ENCODE results near the gene BRD9.
"Not testable (repeated sequence)": the region's sequence is repeated elsewhere in the genome, so short reads cannot be mapped to it uniquely, and the experiment has no call there.

BRD9 gene

DNA sequence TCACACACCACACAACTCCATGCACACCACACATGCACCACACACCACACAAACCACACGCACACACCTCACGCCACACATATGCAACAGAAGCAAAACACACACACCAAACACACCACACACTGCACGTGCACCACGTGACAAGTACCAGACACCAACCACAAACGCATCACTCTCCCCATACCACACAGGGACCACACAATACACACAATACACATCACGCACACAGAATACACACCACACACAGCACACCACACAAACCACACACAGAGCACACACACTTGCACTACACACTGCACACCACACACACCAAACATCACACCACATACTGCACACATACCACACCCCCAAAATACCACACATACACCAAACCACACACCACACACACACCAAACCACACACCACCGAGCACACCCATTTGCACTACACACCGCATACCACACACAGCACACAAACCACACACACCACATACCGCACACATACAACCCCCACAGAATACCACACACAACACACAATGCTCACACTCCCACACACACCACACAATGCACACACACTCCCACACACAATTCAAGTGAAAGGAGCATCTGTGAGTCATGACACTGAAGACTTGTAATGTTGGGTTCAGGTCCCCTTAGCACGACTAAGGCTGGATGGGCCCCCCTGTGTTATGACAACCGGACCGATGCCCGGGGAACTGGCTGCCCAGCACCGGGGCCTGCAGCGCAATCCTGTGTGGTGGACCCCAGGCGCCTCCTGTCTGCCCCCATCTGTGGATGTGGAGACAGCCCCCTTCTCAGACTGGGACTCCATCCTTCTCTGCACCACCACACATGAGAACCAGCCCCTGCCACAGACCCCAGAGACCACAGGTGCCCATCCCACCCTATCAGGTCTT, 35.8 kb downstream of the BRD9 start:
- DNase-seq (ENCODE audit: low spot score): no peak

DNA sequence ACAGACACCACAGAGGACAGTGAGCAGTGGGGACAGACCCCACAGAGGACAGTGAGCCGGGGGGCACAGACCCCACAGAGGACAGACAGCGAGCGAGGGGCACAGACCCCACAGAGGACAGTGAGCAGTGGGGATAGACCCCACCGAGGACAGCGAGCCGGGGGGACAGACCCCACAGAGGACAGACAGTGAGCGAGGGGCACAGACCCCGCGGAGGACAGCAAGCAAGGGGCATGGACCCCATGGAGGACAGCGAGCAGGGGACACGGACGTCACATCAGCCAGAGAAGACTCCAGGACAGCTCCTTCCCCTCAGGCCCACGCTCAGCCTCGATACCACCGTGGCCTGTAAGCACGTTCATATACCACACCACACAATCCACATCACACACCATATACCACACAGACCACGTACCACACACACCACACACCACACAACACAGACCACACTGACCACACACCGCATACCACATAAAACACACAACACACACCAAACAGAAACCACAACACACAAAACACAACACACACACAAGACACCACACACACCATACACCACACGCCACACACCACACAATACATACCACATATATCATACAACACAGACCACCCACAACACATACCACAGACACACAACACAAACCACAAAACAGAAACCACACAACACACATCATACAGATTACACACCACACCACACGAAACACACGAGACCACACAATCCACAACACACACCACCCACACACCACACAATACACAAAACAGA, 36.6 kb downstream of the BRD9 start:
- DNase-seq (ENCODE audit: low spot score): no peak

DNA sequence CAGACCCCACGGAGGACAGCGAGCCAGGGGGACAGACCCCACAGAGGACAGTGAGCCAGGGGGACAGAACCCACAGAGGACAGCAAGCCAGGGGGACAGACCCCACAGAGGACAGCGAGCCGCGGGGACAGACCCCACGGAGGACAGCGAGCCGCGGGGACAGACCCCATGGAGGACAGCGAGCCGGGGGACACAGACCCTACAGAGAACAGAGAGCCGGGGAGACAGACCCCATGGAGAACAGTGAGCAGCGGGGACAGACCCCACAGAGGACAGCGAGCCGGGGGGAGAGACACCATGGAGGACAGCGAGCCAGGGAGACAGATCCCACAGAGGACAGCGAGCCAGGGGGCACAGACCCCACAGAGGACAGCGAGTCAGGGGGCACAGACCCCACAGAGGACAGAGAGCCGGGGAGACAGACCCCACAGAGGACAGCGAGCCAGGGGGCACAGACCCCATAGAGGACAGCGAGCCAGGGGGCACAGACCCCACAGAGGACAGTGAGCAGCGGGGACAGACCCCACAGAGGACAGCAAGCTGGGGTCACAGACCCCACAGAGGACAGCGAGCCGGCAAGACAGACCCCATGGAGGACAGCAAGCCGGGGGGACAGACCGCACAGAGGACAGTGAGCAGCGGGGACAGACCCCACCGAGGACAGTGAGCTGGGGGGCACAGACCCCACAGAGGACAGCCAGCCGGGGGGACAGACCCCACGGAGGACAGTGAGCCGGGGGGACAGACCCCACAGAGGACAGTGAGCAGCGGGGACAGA, 37.4 kb downstream of the BRD9 start:
- no peak for DNase-seq (ENCODE audit: low spot score)

DNA sequence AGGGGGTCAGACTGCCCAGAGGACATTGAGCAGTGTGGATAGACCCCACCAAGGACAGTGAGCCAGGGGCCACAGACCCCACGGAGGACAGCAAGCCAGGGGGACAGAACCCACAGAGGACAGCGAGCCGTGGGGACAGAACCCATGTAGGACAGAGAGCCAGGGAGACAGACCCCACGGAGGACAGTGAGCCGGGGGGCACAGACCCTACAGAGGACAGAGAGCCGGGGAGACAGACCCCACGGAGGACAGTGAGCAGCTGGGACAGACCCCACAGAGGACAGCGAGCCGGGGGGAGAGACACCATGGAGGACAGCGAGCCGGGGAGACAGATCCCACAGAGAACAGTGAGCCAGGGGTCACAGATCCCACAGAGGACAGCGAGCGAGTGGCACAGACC, 38.4 kb downstream of the BRD9 start:
- no peak for DNase-seq (ENCODE audit: low spot score)

DNA sequence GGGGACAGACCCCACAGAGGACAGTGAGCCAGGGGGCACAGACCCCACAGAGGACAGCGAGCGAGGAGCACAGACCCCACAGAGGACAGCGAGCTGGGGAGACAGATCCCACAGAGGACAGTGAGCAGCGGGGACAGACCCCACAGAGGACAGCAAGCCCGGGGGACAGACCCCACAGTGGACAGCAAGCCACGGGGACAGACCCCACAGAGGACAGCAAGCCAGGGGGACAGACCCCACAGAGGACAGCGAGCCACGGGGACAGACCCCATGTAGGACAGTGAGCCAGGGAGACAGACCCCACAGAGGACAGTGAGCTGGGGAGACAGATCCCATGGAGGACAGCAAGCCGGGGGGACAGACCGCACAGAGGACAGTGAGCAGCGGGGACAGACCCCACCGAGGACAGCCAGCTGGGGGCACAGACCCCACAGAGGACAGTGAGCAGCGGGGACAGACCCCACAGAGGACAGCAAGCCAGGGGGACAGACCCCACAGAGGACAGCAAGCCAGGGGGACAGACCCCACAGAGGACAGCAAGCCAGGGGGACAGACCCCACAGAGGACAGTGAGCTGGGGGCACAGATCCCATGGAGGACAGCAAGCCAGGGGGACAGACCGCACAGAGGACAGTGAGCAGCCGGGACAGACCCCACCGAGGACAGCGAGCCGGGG, 39.0 kb downstream of the BRD9 start:
- DNase-seq (ENCODE audit: low spot score): not testable (repeated sequence)

DNA sequence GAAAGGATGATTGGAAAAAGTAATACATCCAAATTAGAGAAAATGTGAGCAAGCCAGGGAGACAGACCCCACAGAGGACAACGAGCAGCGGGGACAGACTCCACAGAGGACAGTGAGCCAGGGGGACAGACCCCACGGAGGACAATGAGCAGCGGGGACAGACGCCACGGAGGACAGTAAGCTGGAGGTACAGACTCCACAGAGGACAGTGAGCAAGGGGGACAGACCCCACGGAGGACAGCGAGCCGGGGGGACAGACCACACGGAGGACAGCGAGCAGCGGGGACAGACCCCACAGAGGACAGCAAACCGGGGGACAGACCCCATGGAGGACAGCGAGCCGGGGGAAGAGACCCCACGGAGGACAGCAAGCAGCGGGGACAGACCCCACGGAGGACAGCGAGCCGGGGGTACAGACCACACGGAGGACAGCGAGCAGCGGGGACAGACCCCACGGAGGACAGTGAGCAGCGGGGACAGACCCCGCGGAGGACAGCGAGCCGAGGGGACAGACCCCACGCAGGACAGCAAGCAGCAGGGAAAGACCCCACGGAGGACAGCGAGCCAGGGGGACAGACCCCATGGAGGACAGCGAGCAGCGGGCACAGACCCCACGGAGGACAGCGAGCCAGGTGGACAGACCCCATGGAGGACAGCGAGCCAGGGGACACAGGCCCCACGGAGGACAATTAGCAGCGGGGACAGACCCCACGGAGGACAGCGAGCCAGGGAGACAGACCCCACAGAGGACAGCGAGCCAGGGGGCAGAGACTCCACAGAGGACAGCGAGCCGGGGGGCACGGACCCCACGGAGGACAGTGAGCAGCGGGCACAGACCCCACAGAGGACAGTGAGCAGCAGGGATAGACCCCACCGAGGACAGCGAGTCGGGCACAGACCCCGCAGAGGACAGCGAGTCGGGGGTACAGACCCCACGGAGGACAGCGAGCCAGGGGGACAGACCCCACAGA, 39.9 kb downstream of the BRD9 start:
- no peak for DNase-seq (ENCODE audit: low spot score)

DNA sequence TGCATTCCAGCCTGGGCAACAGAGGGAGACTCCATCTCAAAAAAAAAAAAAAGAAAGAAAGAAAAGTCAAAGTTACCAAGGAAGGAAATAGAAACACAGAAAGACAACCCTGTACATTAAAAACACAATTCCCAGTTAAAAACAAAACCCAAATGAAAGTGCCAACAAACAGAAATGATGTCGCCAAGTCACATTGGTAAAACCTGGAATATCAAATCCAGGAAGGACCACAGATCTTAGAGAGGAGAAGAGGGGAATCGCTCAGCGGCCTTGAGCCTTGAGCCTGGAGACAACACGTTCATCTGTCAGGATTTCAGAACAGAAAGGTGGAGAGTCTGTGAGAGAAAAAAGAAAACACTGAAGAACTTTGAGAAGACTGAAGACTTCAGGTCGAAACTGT, 40.6 kb downstream of the BRD9 start:
- no peak for DNase-seq (ENCODE audit: low spot score)

DNA sequence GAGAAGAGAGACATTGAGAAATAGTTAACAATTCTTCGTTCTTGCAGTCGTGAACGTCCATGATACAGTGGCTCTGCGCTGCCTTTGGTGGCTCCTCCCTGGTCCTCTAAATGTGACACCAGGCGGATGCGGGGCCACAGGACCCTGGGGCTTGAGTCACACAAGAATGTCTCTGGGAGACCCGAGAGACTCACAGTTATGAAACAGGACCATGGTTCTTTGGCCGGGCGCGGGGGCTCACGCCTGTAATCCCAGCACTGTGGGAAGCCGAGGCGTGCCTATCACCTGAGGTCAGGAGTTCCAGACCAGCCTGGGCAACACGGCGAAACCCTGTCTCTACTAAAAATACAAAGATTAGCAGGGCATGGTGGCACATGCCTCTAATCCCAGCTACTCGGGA, 41.0 kb downstream of the BRD9 start:
- no peak for DNase-seq (ENCODE audit: low spot score)

DNA sequence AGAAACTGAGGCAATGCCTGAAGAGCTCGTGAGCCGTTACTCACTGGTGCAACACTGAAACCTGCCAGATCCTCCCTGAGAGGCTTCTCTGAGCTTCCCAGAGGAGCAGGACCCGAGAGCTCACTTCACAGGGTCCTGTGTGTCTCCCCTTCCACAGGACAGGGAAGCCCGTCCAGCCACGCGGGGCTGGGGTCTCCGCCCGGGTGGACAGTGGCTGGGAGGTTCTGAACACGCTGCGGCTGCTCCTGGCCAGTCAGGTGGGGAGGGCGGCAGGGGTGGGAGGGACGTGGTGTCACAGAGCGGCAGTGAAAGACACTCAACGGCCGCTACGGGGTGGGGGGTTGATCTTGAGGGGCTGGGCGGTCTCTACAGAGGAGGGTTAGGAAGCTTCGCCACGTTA, 41.5 kb downstream of the BRD9 start:
- DNase-seq (ENCODE audit: low spot score): no peak

DNA sequence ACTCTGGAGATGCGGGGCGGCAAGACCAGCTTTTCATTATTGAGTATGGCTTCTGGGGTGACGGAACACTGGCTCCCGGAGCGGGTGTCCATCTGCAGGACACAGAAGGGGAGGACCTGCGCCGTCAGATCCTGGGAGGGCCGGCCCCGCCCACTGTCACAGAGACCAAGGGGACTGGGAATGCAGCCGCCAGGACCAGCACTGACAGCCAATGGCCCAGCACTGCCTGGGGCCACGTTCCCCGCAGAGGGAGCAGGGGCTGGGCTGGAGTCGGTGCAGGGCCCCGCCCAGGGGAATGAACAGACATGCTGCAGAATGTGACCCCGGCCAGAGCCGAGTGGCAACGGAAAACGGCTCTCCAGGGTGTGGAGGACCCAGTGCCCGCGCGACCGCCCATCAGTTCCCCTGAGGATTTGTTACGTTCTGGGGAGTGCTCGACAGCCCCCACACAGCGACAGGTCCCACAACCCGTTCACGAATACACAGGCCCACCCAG, 42.0 kb downstream of the BRD9 start, which contains the start of gene ZDHHC11:
TSS of gene ZDHHC11 (minus strand) at position 476 of the 496 bp plus-strand sequence. CDS start at position 92, 384 bp downstream.
- no peak for DNase-seq (ENCODE audit: low spot score)

DNA sequence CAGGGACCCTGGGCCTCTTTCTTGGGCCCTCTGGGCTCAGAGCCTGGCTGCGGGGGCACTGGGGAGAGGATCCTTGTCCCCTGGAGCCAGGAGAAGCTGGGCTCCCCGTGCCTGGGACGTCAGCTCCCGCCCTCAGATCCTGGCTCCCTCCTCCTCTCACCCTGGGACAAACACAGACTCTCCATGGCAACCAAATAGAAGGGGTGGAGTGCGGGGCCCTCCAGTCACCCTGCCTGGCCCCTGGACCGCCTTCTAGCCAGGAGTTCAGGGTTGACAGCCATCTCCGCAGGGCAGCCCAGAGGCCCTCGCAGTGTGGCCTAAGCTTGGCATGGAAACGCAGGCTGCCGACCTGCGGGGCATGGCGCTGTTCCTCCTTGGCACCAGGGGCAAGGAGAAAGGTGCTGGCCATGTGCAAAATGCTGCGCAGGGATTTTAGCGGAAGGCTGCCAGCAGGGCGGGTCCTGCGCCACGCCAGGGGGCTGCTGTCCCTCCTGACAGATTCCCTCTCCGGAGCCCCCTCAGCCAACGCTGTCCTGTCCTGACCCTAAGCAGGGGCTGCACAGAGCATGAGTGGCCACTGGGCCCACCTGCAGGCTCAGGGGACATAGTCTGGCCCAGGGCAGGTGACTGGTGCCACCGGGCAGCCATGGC, 42.8 kb downstream of the BRD9 start:
- DNase-seq (ENCODE audit: low spot score): no peak

DNA sequence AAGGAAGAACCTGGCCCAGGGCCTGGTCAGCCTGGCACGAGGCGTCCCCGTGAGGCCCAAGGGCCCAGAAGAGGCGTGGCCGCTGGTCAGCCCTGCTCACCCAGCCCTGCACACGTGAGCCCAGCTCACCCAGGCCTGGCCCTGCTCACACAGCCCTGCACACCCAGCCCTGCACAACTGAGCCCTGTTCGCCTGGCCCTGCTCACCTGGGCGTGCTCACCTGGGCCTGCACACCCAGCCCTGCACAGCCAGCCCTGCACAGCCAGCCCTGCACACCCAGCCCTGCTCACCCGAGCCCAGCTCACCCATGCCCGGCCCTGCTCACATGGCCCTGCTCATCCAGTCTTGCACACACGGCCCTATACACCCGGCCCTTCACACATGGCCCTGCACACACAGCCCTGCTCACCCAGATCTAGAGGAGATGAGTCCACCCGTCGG, 43.9 kb downstream of the BRD9 start:
- DNase-seq (ENCODE audit: low spot score): no peak

DNA sequence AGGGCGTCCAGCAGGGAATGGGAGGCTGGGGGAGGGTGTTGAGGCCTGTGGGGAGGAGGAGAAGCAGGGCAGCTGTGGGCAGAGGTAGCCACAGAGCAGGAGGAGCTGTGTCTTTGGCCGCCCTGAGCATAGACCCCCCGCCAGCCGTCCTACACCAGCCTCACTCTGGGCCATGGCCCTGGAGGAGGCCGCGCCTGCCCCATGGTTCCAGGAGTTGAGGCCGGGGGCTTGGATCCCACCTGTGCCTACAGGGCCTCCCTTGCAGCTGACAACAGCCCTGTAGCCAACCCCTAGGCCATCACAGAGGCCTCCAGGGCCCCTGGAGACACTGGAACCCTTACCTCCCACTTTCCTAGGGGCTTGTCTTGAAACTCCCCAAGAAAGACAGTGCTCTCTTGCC, 44.9 kb downstream of the BRD9 start:
- not testable (repeated sequence) for DNase-seq (ENCODE audit: low spot score)

DNA sequence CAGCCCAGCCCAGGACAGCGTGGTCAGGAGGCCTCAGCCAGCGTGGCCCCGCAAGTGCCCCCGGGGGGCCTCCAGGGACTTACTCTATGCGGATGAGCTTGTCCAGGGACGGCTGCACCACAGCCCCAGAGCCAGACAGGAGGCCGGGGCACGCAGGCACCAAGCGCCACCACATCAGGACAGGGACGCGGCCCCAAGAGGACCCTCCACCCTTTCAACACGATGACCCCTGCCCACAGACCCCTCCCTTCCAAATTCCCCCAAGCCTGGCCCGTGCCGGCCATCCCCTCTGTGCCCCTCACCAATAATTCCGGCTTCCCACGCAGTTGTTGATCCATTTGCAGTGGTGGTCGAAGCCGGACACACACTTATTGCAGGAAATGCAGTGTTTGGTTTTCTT, 45.4 kb downstream of the BRD9 start:
- not testable (repeated sequence) for DNase-seq (ENCODE audit: low spot score)

DNA sequence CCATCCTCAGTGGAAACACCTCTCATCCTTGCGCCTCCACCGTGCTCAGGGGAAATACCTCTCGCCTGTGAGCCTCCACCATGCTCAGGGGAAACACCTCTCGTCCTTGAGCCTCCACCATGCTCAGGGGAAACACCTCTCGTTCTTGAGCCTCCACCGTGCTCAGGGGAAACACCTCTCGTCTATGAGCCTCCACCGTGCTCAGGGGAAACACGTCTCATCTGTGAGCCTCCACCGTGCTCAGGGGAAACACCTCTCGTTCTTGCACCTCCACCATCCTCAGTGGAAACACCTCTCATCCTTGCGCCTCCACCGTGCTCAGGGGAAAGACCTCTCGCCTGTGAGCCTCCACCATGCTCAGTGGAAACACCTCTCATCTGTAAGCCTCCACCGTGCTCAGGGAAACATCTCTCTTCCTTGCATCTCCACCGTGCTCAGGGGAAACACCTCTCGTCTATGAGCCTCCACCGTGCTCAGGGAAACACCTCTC, 46.0 kb downstream of the BRD9 start:
- not testable (repeated sequence) for DNase-seq (ENCODE audit: low spot score)

DNA sequence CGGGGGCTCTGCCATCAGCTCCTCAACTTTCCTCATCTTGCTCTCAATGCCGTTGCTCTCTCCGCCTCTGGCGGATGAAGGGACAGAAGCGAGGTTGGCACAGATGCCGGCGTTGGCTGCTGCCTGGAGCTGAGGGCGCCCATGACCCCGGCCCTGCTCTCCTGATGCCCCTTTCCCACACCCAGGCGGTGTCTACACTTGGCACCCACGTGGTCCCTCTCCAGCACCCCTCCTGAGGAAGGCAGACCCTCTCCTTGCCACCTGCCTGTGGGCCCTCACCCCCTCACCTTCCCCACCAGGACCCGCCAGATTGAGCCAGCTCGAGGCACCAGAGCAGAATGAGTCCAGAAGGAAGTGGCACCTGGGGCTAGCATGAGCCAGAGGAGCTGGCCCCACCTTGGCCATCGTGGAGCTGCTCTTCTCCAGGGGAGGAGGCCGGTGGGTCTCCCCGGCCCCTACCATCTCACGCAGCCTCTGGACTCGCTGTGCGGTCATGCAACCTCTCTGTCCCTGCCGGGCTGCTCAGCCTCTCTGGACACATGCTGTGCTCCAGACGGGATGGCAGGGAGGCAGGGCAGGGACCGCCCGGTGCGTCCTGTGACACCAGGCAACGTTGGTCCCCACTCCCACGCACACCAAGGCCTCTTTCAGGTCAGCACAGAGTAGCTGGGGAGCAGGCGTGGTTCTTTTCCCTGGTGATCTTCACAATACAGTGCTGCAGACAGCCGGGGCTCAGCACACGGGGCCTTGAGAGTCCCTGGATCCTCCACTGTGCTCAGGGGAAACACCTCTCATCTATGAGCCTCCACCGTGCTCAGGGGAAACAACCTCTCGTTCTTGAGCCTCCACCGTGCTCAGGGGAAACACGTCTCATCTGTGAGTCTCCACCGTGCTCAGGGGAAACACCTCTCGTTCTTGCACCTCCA, 46.7 kb downstream of the BRD9 start:
- DNase-seq (ENCODE audit: low spot score): not testable (repeated sequence)

DNA sequence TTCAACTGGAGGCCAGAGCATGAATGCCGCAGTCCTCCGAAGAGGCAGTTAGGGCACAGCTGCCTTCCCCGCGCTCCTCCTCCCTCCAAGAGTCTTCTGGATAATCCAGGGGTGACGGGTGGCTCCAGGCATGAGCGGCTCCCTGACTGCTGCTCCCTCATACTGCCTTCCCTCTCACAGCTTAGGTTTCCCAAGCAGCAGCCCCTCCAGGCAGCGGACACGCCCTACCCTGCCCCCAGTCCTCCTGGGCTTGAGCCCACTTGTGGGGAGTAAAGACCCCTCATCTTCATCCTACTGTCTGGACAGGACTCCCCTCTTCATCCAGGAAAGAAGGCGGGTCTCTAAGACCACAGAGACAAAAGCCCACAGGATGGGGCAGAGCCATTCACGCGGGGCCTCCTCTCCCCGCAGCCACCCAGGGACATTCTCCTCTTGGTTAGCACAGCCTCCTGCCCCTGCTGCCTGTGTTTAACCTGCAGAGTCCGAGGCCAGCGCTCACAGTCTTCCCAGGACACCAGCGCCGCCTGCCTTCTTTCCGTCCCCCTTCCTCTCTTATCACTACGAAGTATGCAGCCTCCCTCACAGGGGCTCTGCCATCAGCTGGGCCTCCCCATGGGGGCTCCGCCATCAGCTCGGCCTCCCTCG, 47.4 kb downstream of the BRD9 start:
- DNase-seq (ENCODE audit: low spot score): not testable (repeated sequence)

DNA sequence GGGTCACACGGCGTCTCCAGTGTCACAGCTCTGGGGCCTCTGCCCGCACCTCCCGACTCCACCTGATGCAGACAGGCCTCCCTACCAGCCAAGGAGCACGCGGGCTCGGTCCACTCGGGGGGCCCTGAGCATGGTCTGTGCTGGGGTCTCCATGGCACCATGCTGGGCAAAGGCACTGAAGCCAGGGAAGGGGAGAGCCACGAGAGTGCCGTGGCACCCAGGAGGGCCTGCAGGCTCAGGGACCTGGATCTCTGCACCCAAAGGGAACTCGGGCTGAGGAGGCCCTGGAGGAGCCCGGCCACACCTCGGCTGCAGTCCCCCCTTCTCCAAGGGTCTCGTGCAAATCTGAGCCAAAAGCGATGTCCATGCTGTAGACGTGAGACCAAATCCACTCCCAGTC, 48.2 kb downstream of the BRD9 start:
- not testable (repeated sequence) for DNase-seq (ENCODE audit: low spot score)
